CD4-positive, alpha-beta T cell (primary cell): ENCODE data around the gene ASTN2. TPM values are rescaled to one million over a fixed set of nuclear protein-coding genes. Genes with fewer than 3 reads are reported as not detected.

ENCODE experiments used
- ATAC-seq: fragments of 200-7000 bp; cut with Tn5 transposase; one replicate; pipeline ENCODE4 v1.10.0; 2022; ENCODE audit warnings: mild to moderate bottlenecking; ENCODE audit not compliant: poor library complexity
- CTCF ChIA-PET: fragments of 350-600 bp; sonication (Branson Sonifier 250); formaldehyde crosslinking; loops from one replicate; lab custom pipeline; 2021; ENCODE audit warnings: antibody characterized with exemption, inconsistent platforms; lab: Charles Lee
- POLR2A ChIA-PET: fragments of 350-600 bp; sonication (Branson Sonifier 250); formaldehyde crosslinking; loops from one replicate; lab custom pipeline; 2021; ENCODE audit warnings: antibody characterized with exemption, inconsistent platforms; lab: Charles Lee
- DNase-seq, 14 experiments: peaks; one replicate each; pipeline ENCODE4 v3.0.0-alpha.2; 2013 to 2020; ENCODE audit warnings: mixed read lengths in 2 of 14
- H3K27ac ChIP-seq, 2 donors: one replicate each; pipeline versions ENCODE4 v1.5.1 to v1.7.0; 2013; ENCODE audit warnings: low read length in 2 of 2, low read depth in 1 of 2, mild to moderate bottlenecking in 1 of 2
- H3K27me3 ChIP-seq, 2 experiments: 1 replicate in 1 of 2; 2 replicates in 1 of 2; pipeline versions ENCODE4 v1.6.1 to v1.7.0; 2013; ENCODE audit warnings: low read length in 2 of 2, control low read depth in 1 of 2, mild to moderate bottlenecking in 1 of 2, moderate library complexity in 1 of 2; ENCODE audit not compliant: insufficient read depth in 2 of 2, control insufficient read depth in 1 of 2
- H3K36me3 ChIP-seq: one replicate; pipeline ENCODE4 v1.6.1; 2013; ENCODE audit warnings: low read length, control low read depth; ENCODE audit not compliant: insufficient read depth
- H3K4me1 ChIP-seq: one replicate; pipeline ENCODE4 v1.6.1; 2013; ENCODE audit warnings: low read length, control low read depth; ENCODE audit not compliant: insufficient read depth
- H3K4me3 ChIP-seq: one replicate; pipeline ENCODE4 v1.5.1; 2013; ENCODE audit warnings: mild to moderate bottlenecking, low read length, moderate library complexity
- H3K9me3 ChIP-seq, 2 experiments: 1 replicate in 1 of 2; 2 replicates in 1 of 2; pipeline versions ENCODE4 v1.6.1 to v1.7.0; 2013; ENCODE audit warnings: low read length in 2 of 2, mild to moderate bottlenecking in 2 of 2, control low read depth in 1 of 2, moderate library complexity in 1 of 2; ENCODE audit not compliant: control insufficient read depth in 1 of 2, insufficient read depth in 1 of 2
- H3K27ac Mint-ChIP-seq: one replicate; pipeline ENCODE4 v1.8.0; 2020; ENCODE audit warnings: mixed read lengths
- H3K27me3 Mint-ChIP-seq: one replicate; pipeline ENCODE4 v1.8.0; 2021; ENCODE audit warnings: mixed read lengths
- H3K36me3 Mint-ChIP-seq: one replicate; pipeline ENCODE4 v1.8.0; 2021; ENCODE audit warnings: low read depth, mixed read lengths
- H3K4me1 Mint-ChIP-seq: one replicate; pipeline ENCODE4 v1.8.0; 2021; ENCODE audit warnings: low read depth, mixed read lengths
- H3K4me3 Mint-ChIP-seq: one replicate; pipeline ENCODE4 v1.8.0; 2020; ENCODE audit warnings: mild to moderate bottlenecking, mixed read lengths
- H3K9me3 Mint-ChIP-seq: one replicate; pipeline ENCODE4 v1.8.0; 2020; ENCODE audit warnings: mixed read lengths
- intact Hi-C, 2 experiments: fragments of 100-400 bp; cut with DNase I in 1 of 2; cut with micrococcal nuclease in 1 of 2; formaldehyde crosslinking; loops; one replicate each; pipeline versions ENCODE4 v1.15.1 to v1.9.0; 2023 to 2025; cut with DNase I, micrococcal nuclease
- total RNA-seq, 174 experiments: library from RNA in 2 of 174; stranded (reverse) in 2 of 174; gene quantifications; one replicate each; pipeline ENCODE4 v1.2.3 and lab custom pipeline; 2021 to 2026
- TF ChIP-seq, protein P1 (sequence below): fragments of 200-600 bp; IDR thresholded peaks from one replicate; pipeline ENCODE4 v1.8.0; 2022; ENCODE audit warnings: antibody characterized with exemption, mild to moderate bottlenecking

The ASTN2 gene
- total RNA-seq, 2 experiments from 2014 or later: 2.3 to 2.4 TPM

DNA sequence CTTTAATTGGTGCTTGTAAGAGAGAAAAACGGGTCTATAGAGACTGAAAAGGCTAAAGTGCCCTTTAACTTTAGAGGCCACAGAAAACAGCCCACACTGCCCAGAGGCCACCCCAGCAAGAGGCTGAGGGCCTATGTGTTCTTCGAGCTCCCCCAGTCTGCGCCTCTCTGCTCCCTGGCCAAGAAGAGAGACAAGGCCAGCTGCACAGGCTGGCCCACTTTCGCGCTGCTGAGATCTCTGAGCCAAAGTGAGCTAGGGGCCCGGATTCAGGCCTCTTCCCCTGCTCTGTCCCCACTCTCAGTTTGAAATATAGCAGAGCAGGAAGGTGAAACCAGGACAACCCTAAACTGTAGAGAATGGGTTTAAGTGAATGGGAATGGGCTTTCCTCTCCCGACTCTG lies 859.7 kb downstream of the ASTN2 start:
- Mint-ChIP-seq H3K4me1 (no peaks in the 10 kb centered on the region), H3K4me3 (no peak overlapping the region), H3K27ac (no peak overlapping the region), H3K36me3 (no peaks in the 10 kb centered on the region), H3K9me3 (no peaks in the 10 kb centered on the region), H3K27me3 (no peaks in the 10 kb centered on the region)
- Histone ChIP-seq H3K4me1 (no peaks in the 10 kb centered on the region), H3K27ac (no peak overlapping the region), H3K4me3 (no peak overlapping the region), H3K9me3 (no peaks in the 10 kb centered on the region), H3K36me3 (no peaks in the 10 kb centered on the region), H3K27me3 (no peaks in the 10 kb centered on the region)
- ATAC-seq (no peak), DNase-seq (no peak)
- TF ChIP-seq, protein P1, sequence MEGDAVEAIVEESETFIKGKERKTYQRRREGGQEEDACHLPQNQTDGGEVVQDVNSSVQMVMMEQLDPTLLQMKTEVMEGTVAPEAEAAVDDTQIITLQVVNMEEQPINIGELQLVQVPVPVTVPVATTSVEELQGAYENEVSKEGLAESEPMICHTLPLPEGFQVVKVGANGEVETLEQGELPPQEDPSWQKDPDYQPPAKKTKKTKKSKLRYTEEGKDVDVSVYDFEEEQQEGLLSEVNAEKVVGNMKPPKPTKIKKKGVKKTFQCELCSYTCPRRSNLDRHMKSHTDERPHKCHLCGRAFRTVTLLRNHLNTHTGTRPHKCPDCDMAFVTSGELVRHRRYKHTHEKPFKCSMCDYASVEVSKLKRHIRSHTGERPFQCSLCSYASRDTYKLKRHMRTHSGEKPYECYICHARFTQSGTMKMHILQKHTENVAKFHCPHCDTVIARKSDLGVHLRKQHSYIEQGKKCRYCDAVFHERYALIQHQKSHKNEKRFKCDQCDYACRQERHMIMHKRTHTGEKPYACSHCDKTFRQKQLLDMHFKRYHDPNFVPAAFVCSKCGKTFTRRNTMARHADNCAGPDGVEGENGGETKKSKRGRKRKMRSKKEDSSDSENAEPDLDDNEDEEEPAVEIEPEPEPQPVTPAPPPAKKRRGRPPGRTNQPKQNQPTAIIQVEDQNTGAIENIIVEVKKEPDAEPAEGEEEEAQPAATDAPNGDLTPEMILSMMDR: no peak
- POLR2A ChIA-PET: no interaction called here
- intact Hi-C loops: no loop called here
- CTCF ChIA-PET: no interaction called here

DNA sequence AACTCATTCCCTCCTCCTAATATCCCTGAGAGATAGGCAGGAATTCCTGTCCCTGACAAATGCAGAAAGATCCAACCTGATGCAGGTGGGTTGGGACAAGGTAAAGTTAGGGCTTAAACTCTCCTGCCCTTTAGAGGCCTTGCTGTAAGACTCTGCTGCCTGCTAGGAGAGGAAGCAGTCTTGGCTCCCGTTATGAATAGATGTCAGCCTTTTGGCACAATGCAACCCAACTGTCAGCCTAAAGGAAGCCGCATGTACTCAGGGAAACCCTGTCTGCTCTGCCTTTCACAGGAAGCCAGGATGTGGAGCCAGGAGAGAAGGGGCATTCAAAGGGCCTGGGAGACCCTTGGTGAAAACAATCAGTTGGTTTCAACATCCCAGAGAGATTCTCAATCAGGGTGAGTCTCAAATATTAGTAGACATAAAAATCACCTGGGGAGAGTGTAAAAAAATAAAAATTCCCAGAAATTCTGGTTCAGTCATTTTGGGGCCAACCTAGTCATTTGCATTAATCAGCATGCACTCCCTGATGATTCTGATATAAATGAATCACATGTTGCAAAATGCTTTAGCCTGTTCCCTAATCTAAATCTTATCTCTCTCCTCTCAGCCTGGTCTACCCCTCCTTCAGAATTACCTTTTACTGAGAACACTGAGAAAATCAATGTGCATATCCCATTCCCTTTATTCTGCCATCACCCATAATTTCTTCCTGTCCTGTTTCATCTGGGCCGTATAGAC lies 864.0 kb downstream of the ASTN2 start:
- TF ChIP-seq, protein P1: no peak
- CTCF ChIA-PET: interaction anchor here (0.6 kb wide), 1 partner anchor 12 kb away, joined by 3 read pairs; no protein-coding TSS in a partner anchor
- DNase-seq (no peak), ATAC-seq (no peak)
- Mint-ChIP-seq H3K27me3 (no peaks in the 10 kb centered on the region), H3K36me3 (no peaks in the 10 kb centered on the region), H3K9me3 (no peaks in the 10 kb centered on the region), H3K4me1 (no peaks in the 10 kb centered on the region), H3K27ac (no peak overlapping the region), H3K4me3 (no peak overlapping the region)
- H3K9me3 ChIP-seq: peaks cover 0 to 3% of the 10 kb centered on the region in 2 experiments
- intact Hi-C loops: no loop called here
- no peaks in the 10 kb centered on the region for H3K4me1 ChIP-seq
- H3K4me3 ChIP-seq: no peak overlapping the region
- no peak overlapping the region for H3K27ac ChIP-seq
- POLR2A ChIA-PET: no interaction called here
- H3K36me3 ChIP-seq: no peaks in the 10 kb centered on the region
- no peaks in the 10 kb centered on the region for H3K27me3 ChIP-seq

DNA sequence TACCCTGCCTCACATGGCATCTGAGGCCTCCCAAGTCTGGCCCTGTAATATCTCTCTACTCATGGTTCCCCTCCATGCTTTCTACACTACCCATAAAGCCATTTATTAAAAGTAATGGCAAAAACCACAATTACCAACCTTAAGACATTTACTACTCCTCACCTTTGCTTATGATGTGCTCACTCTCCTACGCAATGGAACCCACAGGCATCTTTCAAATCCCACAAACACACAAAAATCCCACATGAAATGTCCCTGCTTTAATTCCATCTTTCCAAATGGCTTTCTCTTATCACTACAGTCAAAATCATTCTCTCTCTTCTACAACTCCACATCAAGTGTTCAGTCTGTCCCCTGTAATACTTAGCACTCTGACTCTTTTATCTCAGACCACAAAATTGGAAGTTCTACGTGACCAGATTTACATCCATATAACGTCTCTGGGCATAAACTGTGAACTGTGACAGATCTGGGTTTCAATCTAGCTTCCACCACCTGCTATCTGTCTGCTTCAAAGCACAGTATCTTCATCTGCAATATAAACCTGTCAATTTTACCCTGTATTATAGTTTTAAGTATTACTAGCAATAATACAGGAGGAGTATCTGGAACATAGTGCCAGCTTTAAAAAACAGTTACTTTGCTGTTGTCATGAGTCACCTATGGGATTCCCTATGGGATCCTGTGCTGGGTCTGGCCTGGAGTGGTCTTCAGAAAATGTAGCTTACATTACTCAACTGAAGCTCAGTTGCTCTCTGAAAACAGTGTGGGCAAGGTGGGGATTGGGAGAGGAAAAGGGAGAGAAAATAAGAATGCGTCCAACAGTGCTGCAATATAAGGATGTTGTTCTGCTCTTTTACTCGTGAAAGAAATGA lies 864.8 kb downstream of the ASTN2 start:
- Mint-ChIP-seq H3K9me3 (no peaks in the 10 kb centered on the region), H3K4me3 (no peak overlapping the region), H3K36me3 (no peaks in the 10 kb centered on the region), H3K27me3 (no peaks in the 10 kb centered on the region), H3K27ac (no peak overlapping the region), H3K4me1 (no peaks in the 10 kb centered on the region)
- intact Hi-C loops: no loop called here
- Histone ChIP-seq H3K4me1 (no peaks in the 10 kb centered on the region), H3K27ac (no peak overlapping the region), H3K36me3 (no peaks in the 10 kb centered on the region), H3K4me3 (no peak overlapping the region), H3K9me3 (peaks cover 0 to 3% of the 10 kb centered on the region in 2 experiments), H3K27me3 (no peaks in the 10 kb centered on the region)
- ATAC-seq (no peak), DNase-seq (no peak)
- ChIA-PET CTCF (no interaction called here), POLR2A (no interaction called here)
- TF ChIP-seq, protein P1: no peak
